Activated effector memory CD4-positive, alpha-beta T cell treated with anti-CD3 and anti-CD28 coated beads, Interleukin-2, amount 50 U/mL, for 16 hours (primary cell): ENCODE data around the gene APOBEC4.
"Not testable (repeated sequence)": the region's sequence is repeated elsewhere in the genome, so short reads cannot be mapped to it uniquely, and the experiment has no call there.

Source experiments
- DNase-seq: peaks from one replicate; pipeline ENCODE4 v3.0.0-alpha.2; 2020

APOBEC4 gene

GRCh38 chr1:183652547-183653461 lies at the start of gene APOBEC4:
APOBEC4 (minus strand) TSS chr1:183653316; CDS start chr1:183648781, 4,535 bp downstream.
- DNase-seq, result no peak

DNA sequence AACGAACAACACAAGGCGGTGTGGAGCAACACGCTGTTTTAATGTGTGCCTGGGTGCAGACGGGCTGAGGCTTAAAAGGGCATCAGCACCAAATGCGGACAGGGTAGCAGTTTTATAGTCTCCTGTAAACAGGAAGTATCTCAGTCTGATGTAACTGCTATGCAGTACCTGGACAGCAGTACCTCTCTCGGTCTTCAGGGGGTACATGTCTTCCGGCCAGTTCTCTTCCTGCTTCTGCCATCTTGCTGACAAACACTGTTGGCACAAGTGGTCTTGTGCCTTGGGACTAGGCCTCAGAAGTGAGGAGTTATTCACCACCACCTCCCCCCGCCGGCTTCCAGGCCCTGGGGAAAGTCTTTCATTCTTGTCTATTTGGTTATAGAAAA lies 49.7 kb upstream of the APOBEC4 start:
- DNase-seq, result no peak

GRCh38 chr1:183702087-183702812 lies 49.1 kb upstream of the APOBEC4 start:
- no peak for DNase-seq

DNA sequence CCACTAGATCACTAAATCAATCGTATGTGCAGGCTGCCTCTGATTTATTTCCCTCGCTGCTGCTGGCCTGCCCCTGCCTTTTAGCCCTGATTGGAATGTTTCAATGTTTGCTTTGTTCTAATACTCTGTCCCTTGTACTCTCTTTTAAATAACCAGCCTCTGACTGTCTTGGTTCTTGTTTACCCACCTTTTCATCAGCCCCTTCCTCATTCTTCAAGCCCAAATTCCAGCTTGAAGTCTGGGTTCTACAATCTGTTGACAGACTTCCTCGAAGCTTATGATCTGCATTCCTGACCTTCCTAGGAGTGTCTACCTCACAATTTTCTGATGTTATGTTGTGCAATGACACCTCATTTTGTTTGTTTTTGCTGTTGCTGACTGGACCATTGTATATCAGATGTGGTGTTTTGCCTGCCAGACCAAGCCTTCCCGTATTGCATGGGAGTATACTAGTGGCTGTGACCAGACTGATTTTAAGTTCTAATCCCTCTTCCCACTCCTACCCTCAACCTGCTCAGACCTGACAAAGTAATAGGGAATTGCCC lies 46.6 kb upstream of the APOBEC4 start:
- no peak for DNase-seq

- DNase-seq, result no peak
These were observed 44.9 kb upstream of the APOBEC4 start for GRCh38 chr1:183697814-183698590.

GRCh38 chr1:183696981-183697380 lies 43.9 kb upstream of the APOBEC4 start:
- DNase-seq, result no peak

DNA sequence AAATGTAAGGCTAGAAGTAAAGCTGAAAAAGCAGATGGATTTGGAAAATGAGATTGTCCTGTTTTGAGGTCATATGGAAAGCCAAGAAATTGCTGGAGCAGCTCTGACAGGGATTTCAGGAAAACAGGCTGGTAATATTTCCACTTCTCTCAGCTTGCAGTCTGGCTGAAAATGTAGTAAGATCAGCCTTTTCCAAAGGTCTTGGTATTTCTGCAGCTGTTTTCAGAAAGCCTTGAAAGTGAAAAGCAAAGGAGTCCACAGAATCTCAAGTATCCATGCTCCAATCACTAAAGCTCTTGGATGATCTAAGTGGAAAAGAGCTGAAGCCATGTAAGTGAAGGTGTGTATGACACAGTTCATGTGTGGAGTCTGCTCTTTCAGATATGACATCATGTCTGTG lies 41.6 kb upstream of the APOBEC4 start:
- DNase-seq, result no peak

- DNase-seq, result no peak
These were observed 41.0 kb upstream of the APOBEC4 start for GRCh38 chr1:183694066-183694465.

DNA sequence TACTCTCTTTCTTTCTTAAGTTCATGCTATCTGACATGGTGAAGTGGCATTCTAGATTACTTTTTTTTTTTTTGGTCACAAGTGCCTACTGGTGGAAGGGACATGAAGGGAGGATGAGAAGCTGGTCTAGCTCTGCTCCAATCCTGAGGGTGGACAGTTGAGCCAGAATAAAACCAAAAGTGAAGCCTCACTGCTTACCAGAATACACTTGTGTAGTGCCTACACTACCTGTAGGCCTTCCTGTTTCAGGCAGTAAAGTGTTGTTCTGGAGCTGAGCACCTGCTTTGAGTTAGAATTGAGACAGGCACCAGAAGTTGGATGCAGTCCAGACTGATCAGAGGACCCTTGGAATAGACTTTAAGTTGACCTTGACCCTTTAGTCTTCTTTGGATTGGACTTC lies 40.4 kb upstream of the APOBEC4 start:
- DNase-seq, result no peak

- DNase-seq, result no peak
These were observed 36.7 kb upstream of the APOBEC4 start for GRCh38 chr1:183689762-183690204.

- DNase-seq, result no peak
These were observed 35.4 kb upstream of the APOBEC4 start for GRCh38 chr1:183688341-183689060.

- no peak for DNase-seq
These were observed 34.6 kb upstream of the APOBEC4 start for GRCh38 chr1:183687546-183688304.

DNA sequence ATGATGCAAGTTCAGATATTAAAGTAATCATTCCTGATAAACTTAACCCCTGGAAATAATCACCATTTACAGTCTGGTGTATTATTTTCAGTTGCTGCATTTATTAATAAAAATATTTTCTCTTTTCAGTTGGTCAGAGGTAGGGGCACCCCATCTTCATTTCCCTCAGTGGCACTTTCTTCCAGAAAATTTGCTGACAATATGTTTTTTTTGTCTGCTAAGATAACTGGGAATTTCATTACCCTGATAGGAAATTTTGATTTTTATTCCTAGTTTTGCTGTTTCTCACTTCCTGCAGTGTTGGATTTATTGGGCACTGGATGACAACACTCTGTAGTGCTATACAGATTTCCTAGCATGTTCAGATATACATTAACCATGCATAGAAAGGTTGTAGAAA lies 33.1 kb upstream of the APOBEC4 start:
- DNase-seq, result no peak

- DNase-seq, result no peak
These were observed 32.1 kb upstream of the APOBEC4 start for GRCh38 chr1:183685112-183685713.

DNA sequence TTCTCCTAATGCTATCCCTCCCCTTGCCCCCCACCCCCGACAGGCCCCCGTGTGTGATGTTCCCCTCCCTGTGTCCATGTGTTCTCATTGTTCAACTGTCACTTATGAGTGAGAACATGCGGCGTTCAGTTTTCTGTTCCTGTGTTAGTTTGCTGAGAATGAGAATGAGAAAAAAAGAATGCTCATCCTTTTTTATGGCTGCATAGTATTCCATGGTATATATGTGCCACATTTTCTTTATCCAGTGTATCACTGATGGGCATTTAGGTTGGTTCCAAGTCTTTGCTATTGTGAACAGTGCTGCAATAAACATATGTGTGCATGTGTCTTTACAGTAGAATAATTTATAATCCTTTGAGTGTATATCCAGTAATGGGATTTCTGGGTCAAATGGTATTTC lies 26.2 kb upstream of the APOBEC4 start:
- DNase-seq, result not testable (repeated sequence)

GRCh38 chr1:183678819-183679218 lies 25.7 kb upstream of the APOBEC4 start:
- no peak for DNase-seq

DNA sequence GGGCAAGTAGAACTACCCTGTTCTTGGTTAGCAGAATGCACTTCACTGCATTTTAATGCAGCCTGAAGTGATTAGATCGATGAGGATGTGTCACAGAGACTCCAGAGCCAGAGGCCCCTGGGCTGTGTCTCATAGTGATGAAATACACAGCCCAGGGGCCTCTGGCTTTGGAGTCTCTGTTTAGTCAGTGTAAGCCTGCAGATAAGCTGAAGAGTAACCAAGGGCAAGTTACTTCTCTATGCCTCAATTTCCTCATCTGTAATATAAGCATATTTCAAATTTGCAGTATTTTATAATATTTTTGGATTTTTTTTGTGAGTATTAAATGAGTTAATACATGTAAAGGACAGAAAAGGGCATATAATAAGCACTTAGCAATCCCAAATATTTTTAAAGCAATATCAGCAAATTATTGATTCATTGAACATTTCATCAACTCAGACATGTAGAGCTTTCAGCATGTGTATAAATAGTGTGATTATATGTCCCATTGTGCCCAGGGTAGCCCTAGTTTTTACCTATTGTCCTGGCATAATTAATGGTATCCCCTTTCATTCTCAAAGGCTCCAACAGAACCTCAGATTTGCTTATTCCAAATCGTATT lies 23.6 kb upstream of the APOBEC4 start:
- no peak for DNase-seq

DNA sequence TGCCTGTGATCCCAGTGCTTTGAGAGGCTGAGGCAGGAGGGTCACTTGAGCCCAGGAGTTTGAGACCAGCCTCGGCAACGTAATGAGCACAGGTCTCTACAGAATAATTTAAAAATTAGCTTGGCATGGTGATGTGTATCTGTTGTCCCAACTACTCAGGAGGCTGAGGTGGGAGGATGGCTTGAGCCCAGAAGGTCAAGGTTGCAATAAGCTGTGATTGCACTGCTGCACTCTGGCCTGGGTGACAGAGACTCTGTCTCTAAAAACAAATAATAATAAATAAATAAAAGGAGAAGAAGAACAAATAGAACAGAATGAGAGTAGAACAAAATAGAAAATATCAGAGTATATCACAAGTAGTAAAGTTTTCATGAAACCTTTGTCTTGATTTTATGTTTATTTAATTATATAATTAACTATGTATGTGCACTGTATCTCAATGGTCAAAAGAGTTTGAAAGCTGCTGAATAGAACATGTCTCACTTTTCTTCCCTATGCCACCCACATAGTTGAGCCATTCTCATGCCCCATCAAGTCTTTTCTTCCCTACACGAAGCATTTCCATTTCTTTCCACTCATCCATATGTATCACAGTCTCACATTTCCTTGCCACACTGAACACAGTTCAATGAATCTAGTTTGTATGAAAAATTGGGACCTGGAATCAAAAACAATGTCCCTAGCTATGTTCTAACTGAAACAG lies 22.9 kb upstream of the APOBEC4 start:
- DNase-seq, result no peak

- no peak for DNase-seq
These were observed 22.3 kb upstream of the APOBEC4 start for GRCh38 chr1:183675381-183675780.

- no peak for DNase-seq
These were observed 21.8 kb upstream of the APOBEC4 start for GRCh38 chr1:183674886-183675285.
